ENCODE data around the gene USP35.

USP35 gene, protein sequence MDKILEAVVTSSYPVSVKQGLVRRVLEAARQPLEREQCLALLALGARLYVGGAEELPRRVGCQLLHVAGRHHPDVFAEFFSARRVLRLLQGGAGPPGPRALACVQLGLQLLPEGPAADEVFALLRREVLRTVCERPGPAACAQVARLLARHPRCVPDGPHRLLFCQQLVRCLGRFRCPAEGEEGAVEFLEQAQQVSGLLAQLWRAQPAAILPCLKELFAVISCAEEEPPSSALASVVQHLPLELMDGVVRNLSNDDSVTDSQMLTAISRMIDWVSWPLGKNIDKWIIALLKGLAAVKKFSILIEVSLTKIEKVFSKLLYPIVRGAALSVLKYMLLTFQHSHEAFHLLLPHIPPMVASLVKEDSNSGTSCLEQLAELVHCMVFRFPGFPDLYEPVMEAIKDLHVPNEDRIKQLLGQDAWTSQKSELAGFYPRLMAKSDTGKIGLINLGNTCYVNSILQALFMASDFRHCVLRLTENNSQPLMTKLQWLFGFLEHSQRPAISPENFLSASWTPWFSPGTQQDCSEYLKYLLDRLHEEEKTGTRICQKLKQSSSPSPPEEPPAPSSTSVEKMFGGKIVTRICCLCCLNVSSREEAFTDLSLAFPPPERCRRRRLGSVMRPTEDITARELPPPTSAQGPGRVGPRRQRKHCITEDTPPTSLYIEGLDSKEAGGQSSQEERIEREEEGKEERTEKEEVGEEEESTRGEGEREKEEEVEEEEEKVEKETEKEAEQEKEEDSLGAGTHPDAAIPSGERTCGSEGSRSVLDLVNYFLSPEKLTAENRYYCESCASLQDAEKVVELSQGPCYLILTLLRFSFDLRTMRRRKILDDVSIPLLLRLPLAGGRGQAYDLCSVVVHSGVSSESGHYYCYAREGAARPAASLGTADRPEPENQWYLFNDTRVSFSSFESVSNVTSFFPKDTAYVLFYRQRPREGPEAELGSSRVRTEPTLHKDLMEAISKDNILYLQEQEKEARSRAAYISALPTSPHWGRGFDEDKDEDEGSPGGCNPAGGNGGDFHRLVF

DNA sequence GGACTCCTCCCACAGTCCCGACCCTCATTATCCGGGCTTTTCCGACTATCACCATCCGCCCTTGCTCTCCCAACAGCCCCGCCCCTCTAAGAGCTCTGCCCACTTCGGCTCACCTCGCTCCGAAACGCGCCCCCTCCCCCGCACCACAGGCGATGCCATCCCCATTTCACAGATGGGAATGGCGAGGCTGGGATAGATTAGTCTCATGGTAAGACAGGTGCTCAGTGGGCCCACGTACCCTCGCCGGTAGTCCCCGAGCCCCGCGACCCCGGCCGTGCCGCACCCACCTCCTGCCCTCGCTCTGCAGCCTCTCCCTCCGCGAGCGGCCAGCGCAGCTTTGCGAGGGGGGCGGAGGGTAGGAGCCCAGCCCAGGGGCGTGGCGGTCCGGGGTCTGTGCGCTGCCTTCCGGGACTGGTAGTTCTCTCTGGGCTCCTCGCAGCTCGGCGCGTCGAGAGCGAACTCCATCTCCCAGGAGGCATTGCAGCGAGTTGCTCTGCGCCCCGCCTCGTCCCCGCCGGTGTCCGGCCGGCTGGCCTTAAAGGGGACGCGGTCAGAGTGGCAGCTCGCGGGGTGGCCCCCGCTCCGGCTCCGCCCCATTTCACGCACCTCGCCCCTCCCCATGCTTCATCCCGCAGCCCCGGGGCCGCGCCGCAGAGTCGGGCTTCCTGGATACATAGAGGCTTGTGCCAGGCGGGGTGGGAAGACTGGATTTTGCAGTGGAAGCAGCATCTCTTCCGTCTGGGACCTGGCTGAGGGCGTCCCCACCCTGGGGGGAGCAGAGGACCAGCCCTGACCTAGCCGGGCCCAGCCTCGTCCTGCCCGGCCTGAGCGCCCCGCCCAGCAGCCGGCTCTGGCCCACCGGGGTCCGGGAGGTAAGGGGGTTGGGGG lies at the start of gene USP35, which contains the start of gene KCTD21:
Gene USP35, plus strand, starts transcription at position 634 of the 888 bp plus-strand sequence. CDS start 7,327 bp downstream, outside the sequence.
Gene KCTD21, minus strand, starts transcription at position 341 of the 888 bp plus-strand sequence. CDS start 14,072 bp downstream, outside the sequence.
- DNase-seq (ENCODE audit: low read depth): peak; percentile 83

- DNase-seq (ENCODE audit: low read depth): peak; percentile 96
Measured at GRCh38 chr11:78139422-78140391, 49.0 kb upstream of the USP35 start, which contains the start of gene ALG8. TSS of gene ALG8 (minus strand) at chr11:78139626. CDS start at chr11:78139588, 38 bp downstream.

DNA sequence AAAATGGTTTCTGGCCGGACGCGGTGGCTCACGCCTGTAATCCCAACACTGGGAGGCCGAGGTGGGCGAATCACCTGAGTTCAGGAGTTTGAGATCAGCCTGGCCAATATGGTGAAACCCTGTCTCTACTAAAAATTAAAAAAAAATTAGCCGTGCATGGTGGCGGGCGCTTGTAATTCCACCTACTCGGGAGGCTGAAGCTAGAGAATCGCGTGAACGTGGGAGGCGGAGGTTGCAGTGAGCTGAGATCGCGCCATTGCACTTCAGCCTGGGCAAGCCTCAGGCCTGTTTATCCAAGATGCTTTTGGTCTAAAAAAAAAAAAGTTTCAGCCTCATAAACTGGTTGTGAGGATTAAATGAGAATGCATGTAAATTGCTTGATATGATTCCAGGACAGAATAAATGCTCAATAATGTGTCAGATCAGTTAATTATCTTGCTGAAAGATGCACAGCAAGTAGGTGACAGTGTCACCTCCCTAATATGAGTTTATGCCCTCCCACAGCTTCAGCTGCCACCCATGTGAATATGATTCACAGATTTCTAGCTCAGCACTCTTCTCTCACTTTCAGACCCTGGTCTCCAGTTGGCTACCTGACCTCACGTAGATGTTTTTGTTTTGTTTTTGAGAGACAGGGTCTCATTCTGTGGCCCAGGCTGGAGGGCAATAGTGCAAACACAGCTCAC lies 48.2 kb upstream of the USP35 start:
- no peak for DNase-seq (ENCODE audit: low read depth)

DNA sequence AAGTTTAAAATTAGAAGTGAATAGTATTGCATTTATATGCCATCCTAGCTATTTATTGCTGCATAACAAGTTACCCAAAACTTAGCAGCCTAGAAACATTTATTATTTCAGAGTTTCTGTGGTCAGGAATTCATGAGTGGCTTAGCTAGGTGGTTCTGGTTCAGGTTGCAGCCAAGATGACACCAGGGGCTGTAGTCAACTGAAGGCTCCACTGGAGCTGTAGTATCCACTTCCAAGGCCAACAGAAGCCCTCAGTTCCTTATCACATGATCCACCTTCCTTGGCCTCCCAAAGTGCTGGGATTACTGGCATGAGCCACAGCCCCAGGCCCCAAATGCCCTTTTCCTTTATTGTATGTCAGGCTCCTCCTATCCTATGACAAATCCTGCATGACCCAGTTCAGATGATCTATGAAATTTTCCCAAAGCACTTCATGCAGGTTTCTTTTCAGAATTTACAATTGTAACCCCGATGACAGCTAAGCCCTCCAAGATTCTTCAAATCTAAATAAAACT lies 43.2 kb upstream of the USP35 start:
- no peak for DNase-seq (ENCODE audit: low read depth)

DNA sequence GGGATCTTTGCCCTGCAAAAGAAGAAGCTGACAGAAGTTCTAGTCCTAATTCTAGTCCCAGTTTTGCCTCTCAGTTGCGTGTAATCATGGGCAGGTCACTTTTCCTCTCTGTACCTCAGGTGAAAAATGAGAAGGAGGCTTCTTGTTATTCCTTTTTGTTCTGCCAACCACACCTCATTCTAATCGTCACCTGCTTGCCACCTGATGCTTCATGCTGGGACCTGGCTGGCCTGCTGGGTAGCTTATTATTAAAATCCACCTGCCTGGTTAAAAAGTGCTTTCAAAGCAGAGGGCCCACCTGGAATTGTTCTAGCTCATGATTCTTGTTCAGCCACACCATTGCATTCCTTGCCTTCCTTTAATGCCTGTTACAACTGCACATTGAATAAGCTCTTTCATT lies 40.9 kb upstream of the USP35 start:
- DNase-seq (ENCODE audit: low read depth): no peak

DNA sequence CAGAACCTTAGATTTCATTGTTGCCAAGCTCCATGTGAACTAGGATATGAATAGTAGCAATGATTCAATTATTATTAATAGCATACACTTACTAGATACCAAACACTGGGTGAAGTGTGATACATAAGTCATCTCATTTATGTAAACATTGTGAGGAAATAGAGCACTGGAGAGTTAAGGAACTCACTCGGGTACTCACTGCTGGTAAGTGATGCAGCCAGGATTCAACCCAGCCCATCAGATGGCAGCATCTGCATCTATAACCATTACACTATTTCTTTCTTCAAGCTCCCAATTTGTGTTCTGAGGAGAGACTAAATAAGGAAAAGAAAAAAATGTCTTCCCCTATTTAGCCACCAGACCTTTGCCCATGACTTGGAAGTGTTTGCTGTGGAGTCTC lies 39.1 kb upstream of the USP35 start:
- DNase-seq (ENCODE audit: low read depth): no peak

DNA sequence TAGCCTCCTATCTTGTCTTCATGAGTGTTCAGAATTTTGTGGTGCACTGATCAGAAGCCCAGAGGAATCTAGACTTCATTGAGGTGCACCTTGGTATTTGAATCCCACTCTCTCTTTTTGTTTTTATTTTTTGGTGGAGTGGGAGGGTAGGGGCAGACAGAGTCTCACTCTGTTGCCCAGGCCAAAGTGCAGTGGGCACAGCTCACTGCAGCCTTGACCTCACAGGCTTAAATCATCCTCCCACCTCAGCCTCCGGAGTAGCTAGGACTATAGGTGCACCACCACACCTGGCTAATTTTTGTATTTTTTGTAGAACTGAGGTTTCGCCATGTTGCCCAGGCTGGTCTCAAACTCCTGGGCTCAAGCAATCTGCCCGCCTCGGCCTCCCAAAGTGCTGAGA lies 38.4 kb upstream of the USP35 start:
- no peak for DNase-seq (ENCODE audit: low read depth)

DNA sequence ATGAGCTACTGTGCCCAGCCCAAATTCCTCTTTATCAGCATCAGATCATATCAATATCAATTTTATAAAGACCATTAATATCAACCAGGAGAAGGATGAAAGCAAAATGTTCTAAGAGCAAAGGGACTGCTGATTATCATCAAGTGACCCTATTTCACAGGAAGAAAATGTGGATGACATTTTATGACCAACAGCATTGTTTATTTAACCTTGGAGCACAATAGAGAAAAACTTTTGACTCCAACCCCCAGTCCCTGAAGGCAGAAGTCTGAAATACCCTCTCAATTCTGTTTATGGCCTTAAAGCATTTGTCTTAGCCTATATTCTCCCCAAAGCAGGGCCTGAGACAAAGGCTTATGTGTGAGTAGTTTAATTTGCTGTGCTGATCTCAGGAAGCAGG lies 38.0 kb upstream of the USP35 start:
- DNase-seq (ENCODE audit: low read depth): no peak

DNA sequence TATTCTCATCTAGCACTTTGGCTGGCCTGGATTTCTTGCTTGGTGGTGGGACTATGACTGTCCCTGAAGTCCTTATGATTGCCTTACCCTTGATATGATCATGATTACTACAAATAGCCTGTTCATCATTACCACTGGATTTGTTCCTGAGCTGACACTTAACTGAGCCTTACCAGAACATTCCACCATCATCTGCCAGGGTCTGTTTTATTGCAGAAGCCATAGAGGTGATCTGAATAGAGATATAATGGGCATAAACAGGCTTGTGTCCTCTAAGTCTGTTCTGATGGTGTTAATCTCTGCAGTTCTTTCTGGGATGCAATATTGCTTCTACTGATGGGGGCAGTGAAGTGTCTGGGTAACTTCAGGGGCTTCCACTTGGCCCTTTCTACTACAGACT lies 36.9 kb upstream of the USP35 start:
- DNase-seq (ENCODE audit: low read depth): no peak

DNA sequence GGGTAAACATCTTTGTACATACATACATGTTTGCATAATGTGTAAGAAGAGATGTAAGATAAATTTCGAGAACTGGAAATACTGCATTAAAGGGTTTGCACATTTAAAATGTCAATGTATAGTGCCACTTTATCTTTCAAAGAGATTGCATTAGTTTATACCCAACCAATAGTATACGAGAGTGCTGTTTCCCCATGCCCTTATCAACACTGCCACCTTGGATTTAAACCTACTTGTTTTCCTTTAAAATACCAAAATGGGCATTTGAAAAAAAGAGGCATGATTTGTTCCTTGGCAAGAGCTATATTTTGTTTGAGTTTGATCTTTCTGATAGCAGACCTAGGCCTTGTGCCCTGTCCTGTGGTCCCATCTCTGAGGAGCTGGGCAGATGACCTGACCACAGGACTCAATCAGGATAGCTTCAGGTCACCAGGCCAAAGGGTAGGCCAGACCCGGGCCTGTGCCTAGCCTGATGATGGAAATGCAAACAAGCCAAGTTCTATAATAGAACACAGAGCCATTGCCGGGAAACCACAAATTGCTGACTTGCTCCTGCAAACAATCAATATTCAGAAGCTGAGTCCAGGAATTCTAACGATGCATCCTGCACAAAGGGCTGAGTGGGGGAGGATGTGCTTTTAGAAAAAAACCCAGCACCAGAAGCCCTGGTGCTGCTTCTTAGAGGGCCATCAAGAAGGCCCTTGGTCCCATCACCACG lies 32.4 kb upstream of the USP35 start:
- no peak for DNase-seq (ENCODE audit: low read depth)

- no peak for DNase-seq (ENCODE audit: low read depth)
Measured at GRCh38 chr11:78158987-78159652, 29.6 kb upstream of the USP35 start.

GRCh38 chr11:78160557-78160956 lies 28.2 kb upstream of the USP35 start:
- DNase-seq (ENCODE audit: low read depth): no peak

DNA sequence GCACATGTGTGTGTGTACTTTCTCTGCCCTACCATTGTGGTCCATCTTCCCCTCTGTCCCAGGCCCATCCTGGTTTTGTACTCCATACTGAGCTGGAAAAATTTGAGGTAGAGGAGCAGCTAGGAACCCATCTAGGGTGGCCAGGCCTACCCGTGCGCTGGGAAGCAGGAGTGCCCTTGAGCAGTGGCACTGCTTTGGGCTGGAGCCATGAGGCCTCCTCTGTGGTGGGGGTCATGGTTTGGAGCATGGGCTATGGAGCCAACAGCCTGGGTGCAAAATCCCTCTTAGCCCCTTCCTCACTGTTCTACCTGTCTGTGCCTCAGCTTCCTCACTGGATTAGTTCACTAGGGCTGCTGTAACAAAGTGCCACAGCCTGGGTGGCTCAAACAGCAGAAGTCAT lies 27.4 kb upstream of the USP35 start:
- DNase-seq (ENCODE audit: low read depth): no peak

- no peak for DNase-seq (ENCODE audit: low read depth)
Measured at GRCh38 chr11:78161962-78162371, 26.8 kb upstream of the USP35 start.

- no peak for DNase-seq (ENCODE audit: low read depth)
Measured at GRCh38 chr11:78163828-78164227, 24.9 kb upstream of the USP35 start.

DNA sequence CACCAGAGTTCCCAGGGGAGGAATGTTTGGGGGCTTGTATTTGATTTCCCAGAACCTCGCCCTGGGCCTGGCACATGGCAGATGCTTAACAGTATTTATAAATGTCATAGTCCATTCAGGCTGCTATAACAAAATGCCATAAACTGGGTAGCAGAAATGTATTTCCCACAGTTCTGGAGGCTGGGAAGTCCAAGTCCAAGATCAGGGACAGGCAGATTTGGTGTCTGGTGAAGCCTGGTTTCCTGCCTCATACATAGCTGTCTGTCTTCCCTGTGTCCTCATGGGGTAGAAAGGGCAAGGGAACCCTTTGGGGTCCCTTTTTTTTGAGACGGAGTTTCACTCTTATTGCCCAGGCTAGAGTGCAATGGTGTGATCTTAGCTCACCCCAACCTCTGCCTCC lies 24.2 kb upstream of the USP35 start:
- no peak for DNase-seq (ENCODE audit: low read depth)

GRCh38 chr11:78166855-78167469 lies 21.8 kb upstream of the USP35 start:
- DNase-seq (ENCODE audit: low read depth): no peak

Measured in activated T-helper 1 cell treated with Interleukin-2 at 50 U/mL for 16 hours (primary cell).